GM13977 (cell line): ENCODE results near the gene STOML1.

ENCODE experiments used
- DNase-seq: peaks from one replicate; pipeline ENCODE4 v3.0.0; 2012; ENCODE audit warnings: low spot score
- CTCF ChIP-seq: IDR thresholded peaks from 2 replicates; pipeline ENCODE4 v1.5.1; 2012; ENCODE audit warnings: mild to moderate bottlenecking, control low read depth; ENCODE audit not compliant: insufficient read depth; ENCODE audit errors: extremely low read depth, missing control alignments
- in situ Hi-C: fragments of 300-500 bp; cut with MboI; formaldehyde crosslinking; loops from one replicate; pipeline ENCODE4 v1.12.0; 2022; ENCODE audit warnings: low sequenced_read_pairs, low pct_unique_long_range_greater_than_20kb, mixed read lengths, inconsistent platforms; ENCODE audit not compliant: unreplicated experiment

STOML1 gene

GRCh38 chr15:74013374-74013894 is 21.3 kb upstream of the STOML1 start:
- no peak for TF ChIP-seq CTCF
- DNase-seq: no peak
- in situ Hi-C loops: no loop called here

GRCh38 chr15:74011610-74012009 is 19.5 kb upstream of the STOML1 start:
- TF ChIP-seq CTCF: no peak
- no peak for DNase-seq
- in situ Hi-C loops: no loop called here

GRCh38 chr15:74010929-74011540 is 18.9 kb upstream of the STOML1 start:
- TF ChIP-seq CTCF: no peak
- in situ Hi-C loops: no loop called here
- DNase-seq: no peak

GRCh38 chr15:74008901-74009300 is 16.8 kb upstream of the STOML1 start:
- in situ Hi-C loops: no loop called here
- no peak for TF ChIP-seq CTCF
- no peak for DNase-seq

GRCh38 chr15:74007820-74008371 is 15.8 kb upstream of the STOML1 start:
- in situ Hi-C loops: no loop called here
- no peak for DNase-seq
- TF ChIP-seq CTCF: no peak

GRCh38 chr15:74006774-74007639 is 14.9 kb upstream of the STOML1 start:
- DNase-seq: peak; percentile 44
- no peak for TF ChIP-seq CTCF
- in situ Hi-C loops: no loop called here
